GM23338 (cell line): ENCODE measurements around the gene TTLL8. TPM values are rescaled to one million over a fixed set of nuclear protein-coding genes. Genes with fewer than 3 reads are reported as not detected.

Experiments
- ATAC-seq: fragments of 200-7000 bp; cut with Tn5 transposase; 3 replicates; pipeline ENCODE4 v1.9.1; 2020
- DNase-seq: peaks from one replicate; pipeline ENCODE4 v3.0.0-alpha.2; 2015; ENCODE audit warnings: low spot score
- H2AFZ ChIP-seq: fragments of 200-600 bp; sonication (generic); 2 replicates; pipeline ENCODE4 v1.8.0; 2016; ENCODE audit warnings: antibody characterized with exemption, mild to moderate bottlenecking, moderate library complexity
- H3F3A ChIP-seq: fragments of 200-600 bp; sonication (generic); replicated peaks from 2 replicates; pipeline ENCODE4 v1.8.0; 2017; ENCODE audit warnings: antibody characterized with exemption, mixed run types, low read depth
- H3K27ac ChIP-seq: fragments of 200-600 bp; sonication (generic); 2 replicates; pipeline ENCODE4 v1.6.1; 2016; ENCODE audit warnings: low read depth
- H3K27me3 ChIP-seq: fragments of 200-600 bp; sonication (generic); 2 replicates; pipeline ENCODE4 v1.8.0; 2016; ENCODE audit warnings: mild to moderate bottlenecking, mixed run types, moderate library complexity; ENCODE audit not compliant: insufficient read depth
- H3K36me3 ChIP-seq: fragments of 200-600 bp; sonication (generic); 2 replicates; pipeline ENCODE4 v1.8.0; 2016; ENCODE audit warnings: mild to moderate bottlenecking; ENCODE audit not compliant: insufficient read depth
- H3K4me1 ChIP-seq: fragments of 200-600 bp; sonication (generic); 2 replicates; pipeline ENCODE4 v1.8.0; 2016; ENCODE audit warnings: mild to moderate bottlenecking, moderate library complexity; ENCODE audit not compliant: insufficient read depth
- H3K4me2 ChIP-seq: fragments of 200-600 bp; sonication (generic); 2 replicates; pipeline ENCODE4 v1.7.1; 2017; ENCODE audit warnings: mixed run types
- H3K4me3 ChIP-seq: fragments of 200-600 bp; sonication (generic); 2 replicates; pipeline ENCODE4 v1.6.1; 2016; ENCODE audit warnings: mixed run types
- H3K79me2 ChIP-seq: fragments of 200-600 bp; sonication (generic); replicated peaks from 2 replicates; pipeline ENCODE4 v1.8.0; 2017; ENCODE audit warnings: mild to moderate bottlenecking; ENCODE audit not compliant: insufficient read depth
- H3K9me2 ChIP-seq: fragments of 200-600 bp; sonication (generic); 2 replicates; pipeline ENCODE4 v1.8.0; 2017; ENCODE audit not compliant: insufficient read depth
- H4K20me1 ChIP-seq: fragments of 200-600 bp; sonication (generic); replicated peaks from 2 replicates; pipeline ENCODE4 v1.8.0; 2017; ENCODE audit warnings: mild to moderate bottlenecking; ENCODE audit not compliant: insufficient read depth
- H3K27ac Mint-ChIP-seq: 2 replicates; pipeline ENCODE4 v1.8.0; 2020; ENCODE audit warnings: inconsistent platforms, mild to moderate bottlenecking, moderate library complexity, mixed read lengths
- H3K27me3 Mint-ChIP-seq: 3 replicates; pipeline ENCODE4 v1.8.0; 2022; ENCODE audit warnings: low read depth, mild to moderate bottlenecking, moderate library complexity, mixed read lengths, inconsistent platforms; ENCODE audit not compliant: insufficient read depth, poor library complexity
- H3K36me3 Mint-ChIP-seq: 3 replicates; pipeline ENCODE4 v1.8.0; 2021; ENCODE audit warnings: low read depth, mild to moderate bottlenecking, inconsistent platforms, moderate library complexity, mixed read lengths
- H3K4me1 Mint-ChIP-seq: 3 replicates; pipeline ENCODE4 v1.8.0; 2020; ENCODE audit warnings: mild to moderate bottlenecking, inconsistent platforms, mixed read lengths
- H3K4me3 Mint-ChIP-seq: 3 replicates; pipeline ENCODE4 v1.8.0; 2021; ENCODE audit warnings: moderate library complexity, mild to moderate bottlenecking, inconsistent platforms, mixed read lengths
- H3K9me3 Mint-ChIP-seq: 3 replicates; pipeline ENCODE4 v1.8.0; 2020; ENCODE audit warnings: moderate library complexity, mild to moderate bottlenecking, inconsistent platforms, mixed read lengths
- CREB1 ChIP-seq: fragments of 250-450 bp; sonication (Bioruptor Pico); IDR thresholded peaks from 2 replicates; pipeline ENCODE4 v1.5.0; 2020; ENCODE audit warnings: low read depth, mild to moderate bottlenecking, moderate library complexity
- CTCF ChIP-seq, 2 experiments: fragments of 200-600 bp in 1 of 2; sonication (generic) in 1 of 2; conservative IDR thresholded peaks; 2 replicates each; pipeline versions ENCODE4 v1.5.1 to v1.6.1; 2016 to 2017; ENCODE audit warnings: antibody characterized with exemption in 2 of 2, low read depth in 2 of 2, mild to moderate bottlenecking in 2 of 2, moderate library complexity in 1 of 2
- ETS1 ChIP-seq: IDR thresholded peaks from 2 replicates; pipeline ENCODE4 v1.6.1; 2016; ENCODE audit warnings: antibody characterized with exemption
- EZH2 ChIP-seq: fragments of 200-600 bp; sonication (generic); IDR thresholded peaks from one replicate; pipeline ENCODE4 v1.8.0; 2017; ENCODE audit warnings: antibody characterized with exemption, mild to moderate bottlenecking, low read depth; ENCODE audit not compliant: unreplicated experiment
- POLR2AphosphoS5 ChIP-seq: IDR thresholded peaks from 2 replicates; pipeline ENCODE4 v1.6.1; 2016; ENCODE audit warnings: antibody characterized with exemption, low read depth
- polyA plus RNA-seq: library from polyadenylated mRNA; unstranded; fragments of >200 nt; fragmentation: Nextera tagmentation; extraction: Ambion mirVana; gene quantifications from 2 replicates; pipeline ENCODE4 v1.2.1, GENCODE V29; 2016
- total RNA-seq: library from RNA; depleted of rRNA; stranded (reverse); fragments of >200 nt; shearing (Covaris generic); gene quantifications from 2 replicates; pipeline ENCODE4 v1.2.3, GENCODE V29; 2014
- TF ChIP-seq, protein P1 (sequence below): IDR thresholded peaks from one replicate; pipeline ENCODE4 v1.6.1; 2018; ENCODE audit warnings: antibody characterized with exemption; ENCODE audit not compliant: unreplicated experiment

TTLL8 gene
- total and polyA plus RNA-seq, 2 experiments from 2014 or later: not detected

GRCh38 chr22:49999946-50000586, 58.0 kb downstream of the TTLL8 start:
- DNase-seq (peak; percentile 33), ATAC-seq (peak; percentile 37)
- H3K79me2 ChIP-seq: no peaks in the 10 kb centered on the region
- peak overlapping the region; percentile 57 for H3K4me3 ChIP-seq
- 0 out of 2 replicates have a peak, but pooled peaks cover 3% of the 10 kb centered on the region for H3F3A ChIP-seq
- peak overlapping the region; percentile 78 for H3K4me2 ChIP-seq
- TF ChIP-seq ETS1 (no peak), CREB1 (no peak), EZH2 (peak; percentile 27)
- TF ChIP-seq, protein P1, sequence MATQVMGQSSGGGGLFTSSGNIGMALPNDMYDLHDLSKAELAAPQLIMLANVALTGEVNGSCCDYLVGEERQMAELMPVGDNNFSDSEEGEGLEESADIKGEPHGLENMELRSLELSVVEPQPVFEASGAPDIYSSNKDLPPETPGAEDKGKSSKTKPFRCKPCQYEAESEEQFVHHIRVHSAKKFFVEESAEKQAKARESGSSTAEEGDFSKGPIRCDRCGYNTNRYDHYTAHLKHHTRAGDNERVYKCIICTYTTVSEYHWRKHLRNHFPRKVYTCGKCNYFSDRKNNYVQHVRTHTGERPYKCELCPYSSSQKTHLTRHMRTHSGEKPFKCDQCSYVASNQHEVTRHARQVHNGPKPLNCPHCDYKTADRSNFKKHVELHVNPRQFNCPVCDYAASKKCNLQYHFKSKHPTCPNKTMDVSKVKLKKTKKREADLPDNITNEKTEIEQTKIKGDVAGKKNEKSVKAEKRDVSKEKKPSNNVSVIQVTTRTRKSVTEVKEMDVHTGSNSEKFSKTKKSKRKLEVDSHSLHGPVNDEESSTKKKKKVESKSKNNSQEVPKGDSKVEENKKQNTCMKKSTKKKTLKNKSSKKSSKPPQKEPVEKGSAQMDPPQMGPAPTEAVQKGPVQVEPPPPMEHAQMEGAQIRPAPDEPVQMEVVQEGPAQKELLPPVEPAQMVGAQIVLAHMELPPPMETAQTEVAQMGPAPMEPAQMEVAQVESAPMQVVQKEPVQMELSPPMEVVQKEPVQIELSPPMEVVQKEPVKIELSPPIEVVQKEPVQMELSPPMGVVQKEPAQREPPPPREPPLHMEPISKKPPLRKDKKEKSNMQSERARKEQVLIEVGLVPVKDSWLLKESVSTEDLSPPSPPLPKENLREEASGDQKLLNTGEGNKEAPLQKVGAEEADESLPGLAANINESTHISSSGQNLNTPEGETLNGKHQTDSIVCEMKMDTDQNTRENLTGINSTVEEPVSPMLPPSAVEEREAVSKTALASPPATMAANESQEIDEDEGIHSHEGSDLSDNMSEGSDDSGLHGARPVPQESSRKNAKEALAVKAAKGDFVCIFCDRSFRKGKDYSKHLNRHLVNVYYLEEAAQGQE: no peak
- peaks cover 3% of the 10 kb centered on the region; the same call in 1 of the 3 replicates for H3K9me3 Mint-ChIP-seq
- no peak overlapping the region for H3K27ac ChIP-seq
- peaks cover 12% of the 10 kb centered on the region for H3K4me1 Mint-ChIP-seq
- H4K20me1 ChIP-seq: no peaks in the 10 kb centered on the region
- H3K4me1 ChIP-seq: no peaks in the 10 kb centered on the region
- no peak overlapping the region for H3K27ac Mint-ChIP-seq
- H3K36me3 ChIP-seq: no peaks in the 10 kb centered on the region
- H3K36me3 Mint-ChIP-seq: no peaks in the 10 kb centered on the region
- peak overlapping the region; percentile 92 for H2AFZ ChIP-seq
- peak overlapping the region; percentile 40; the same call in 1 of the 3 replicates for H3K4me3 Mint-ChIP-seq
- peaks cover 15% of the 10 kb centered on the region for H3K27me3 ChIP-seq
- H3K27me3 Mint-ChIP-seq: peaks cover 25% of the 10 kb centered on the region
- H3K9me2 ChIP-seq: no peaks in the 10 kb centered on the region

- Histone ChIP-seq H3K36me3 (no peaks in the 10 kb centered on the region), H3K4me1 (no peaks in the 10 kb centered on the region), H3K27ac (no peak overlapping the region), H2AFZ (peak overlapping the region; percentile 92), H3K9me2 (no peaks in the 10 kb centered on the region), H4K20me1 (no peaks in the 10 kb centered on the region), H3K79me2 (no peaks in the 10 kb centered on the region), H3K4me2 (peak overlapping the region; percentile 81), H3K4me3 (peak overlapping the region; percentile 59), H3K27me3 (peaks cover 15% of the 10 kb centered on the region), H3F3A (0 out of 2 replicates have a peak, but pooled peaks cover 3% of the 10 kb centered on the region)
- ATAC-seq: peak; percentile 68
- peaks cover 25% of the 10 kb centered on the region for H3K27me3 Mint-ChIP-seq
- H3K9me3 Mint-ChIP-seq: peaks cover 3% of the 10 kb centered on the region; the same call in 1 of the 3 replicates
- H3K4me3 Mint-ChIP-seq: peak overlapping the region; percentile 71
- H3K4me1 Mint-ChIP-seq: peaks cover 12% of the 10 kb centered on the region
- peak; percentile 39 for TF ChIP-seq POLR2AphosphoS5
- no peak for TF ChIP-seq CTCF (conservative IDR thresholded peaks at IDR 0.05; ENCODE audit: low read depth in 2 of 2)
- H3K27ac Mint-ChIP-seq: no peak overlapping the region
- peak; percentile 80 for DNase-seq
- no peaks in the 10 kb centered on the region for H3K36me3 Mint-ChIP-seq
Observed at GRCh38 chr22:49999063-49999945, 58.8 kb downstream of the TTLL8 start.
